Panc1 (cell line): ENCODE results near the gene ENPEP.

Experiments used
- POLR2AphosphoS5 ChIP-seq: IDR thresholded peaks from 2 replicates; pipeline ENCODE4 v1.6.1; 2012; ENCODE audit warnings: mild to moderate bottlenecking, low read depth, low read length, moderate library complexity
- SIN3A ChIP-seq: IDR thresholded peaks from 2 replicates; pipeline ENCODE4 v1.6.1; 2012; ENCODE audit warnings: low read depth, mild to moderate bottlenecking, low read length, moderate library complexity, borderline replicate concordance; ENCODE audit not compliant: insufficient read depth
- TCF7L2 ChIP-seq: IDR thresholded peaks from 2 replicates; pipeline ENCODE4 v1.6.1; 2011; ENCODE audit warnings: mild to moderate bottlenecking, low read depth, low read length, inconsistent platforms
- TF ChIP-seq, protein P1 (sequence below): fragments of 450-650 bp; IDR thresholded peaks from 2 replicates; pipeline ENCODE4 v1.5.1; 2017; ENCODE audit warnings: mild to moderate bottlenecking
- TF ChIP-seq, protein P2 (sequence below), 2 experiments: IDR thresholded peaks; 2 replicates each; pipeline ENCODE4 v1.6.1; 2011 to 2012; ENCODE audit warnings: low read depth in 2 of 2, control low read depth in 1 of 2, low read length in 1 of 2, mild to moderate bottlenecking in 1 of 2, moderate library complexity in 1 of 2; ENCODE audit not compliant: insufficient read depth in 1 of 2

DNA sequence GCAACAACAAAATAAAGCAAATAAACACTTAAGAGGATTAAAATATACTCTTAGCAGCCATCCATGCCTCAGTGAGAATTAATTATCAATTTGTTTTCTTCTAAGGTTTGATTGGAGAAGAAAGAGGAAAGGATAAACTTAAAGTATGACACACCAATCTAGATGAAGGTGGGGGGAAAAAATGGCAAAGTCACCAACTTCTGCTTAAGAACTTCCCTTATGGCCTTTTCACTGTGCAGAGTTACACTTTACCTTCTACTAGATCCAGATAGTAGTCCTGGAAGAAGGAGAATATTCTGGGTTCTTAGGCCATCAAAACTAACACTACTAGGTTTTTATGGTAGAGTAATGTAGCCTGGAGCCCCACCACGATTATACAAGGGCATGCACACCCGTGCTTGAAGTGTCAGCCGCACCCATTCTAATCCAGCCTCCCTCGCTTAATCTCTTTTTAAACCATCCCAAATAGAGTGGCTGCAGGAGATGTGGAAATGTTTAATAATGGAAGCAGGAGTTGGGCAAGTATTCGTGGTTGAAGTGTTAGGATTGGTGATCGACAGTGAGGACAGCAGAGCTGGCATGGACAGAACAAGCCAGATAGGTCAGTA is 14.1 kb downstream of the ENPEP start:
- TF ChIP-seq, protein P1, sequence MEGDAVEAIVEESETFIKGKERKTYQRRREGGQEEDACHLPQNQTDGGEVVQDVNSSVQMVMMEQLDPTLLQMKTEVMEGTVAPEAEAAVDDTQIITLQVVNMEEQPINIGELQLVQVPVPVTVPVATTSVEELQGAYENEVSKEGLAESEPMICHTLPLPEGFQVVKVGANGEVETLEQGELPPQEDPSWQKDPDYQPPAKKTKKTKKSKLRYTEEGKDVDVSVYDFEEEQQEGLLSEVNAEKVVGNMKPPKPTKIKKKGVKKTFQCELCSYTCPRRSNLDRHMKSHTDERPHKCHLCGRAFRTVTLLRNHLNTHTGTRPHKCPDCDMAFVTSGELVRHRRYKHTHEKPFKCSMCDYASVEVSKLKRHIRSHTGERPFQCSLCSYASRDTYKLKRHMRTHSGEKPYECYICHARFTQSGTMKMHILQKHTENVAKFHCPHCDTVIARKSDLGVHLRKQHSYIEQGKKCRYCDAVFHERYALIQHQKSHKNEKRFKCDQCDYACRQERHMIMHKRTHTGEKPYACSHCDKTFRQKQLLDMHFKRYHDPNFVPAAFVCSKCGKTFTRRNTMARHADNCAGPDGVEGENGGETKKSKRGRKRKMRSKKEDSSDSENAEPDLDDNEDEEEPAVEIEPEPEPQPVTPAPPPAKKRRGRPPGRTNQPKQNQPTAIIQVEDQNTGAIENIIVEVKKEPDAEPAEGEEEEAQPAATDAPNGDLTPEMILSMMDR = no peak
- no peak for TF ChIP-seq SIN3A
- no peak for TF ChIP-seq POLR2AphosphoS5
- TF ChIP-seq TCF7L2 = no peak
- TF ChIP-seq, protein P2, sequence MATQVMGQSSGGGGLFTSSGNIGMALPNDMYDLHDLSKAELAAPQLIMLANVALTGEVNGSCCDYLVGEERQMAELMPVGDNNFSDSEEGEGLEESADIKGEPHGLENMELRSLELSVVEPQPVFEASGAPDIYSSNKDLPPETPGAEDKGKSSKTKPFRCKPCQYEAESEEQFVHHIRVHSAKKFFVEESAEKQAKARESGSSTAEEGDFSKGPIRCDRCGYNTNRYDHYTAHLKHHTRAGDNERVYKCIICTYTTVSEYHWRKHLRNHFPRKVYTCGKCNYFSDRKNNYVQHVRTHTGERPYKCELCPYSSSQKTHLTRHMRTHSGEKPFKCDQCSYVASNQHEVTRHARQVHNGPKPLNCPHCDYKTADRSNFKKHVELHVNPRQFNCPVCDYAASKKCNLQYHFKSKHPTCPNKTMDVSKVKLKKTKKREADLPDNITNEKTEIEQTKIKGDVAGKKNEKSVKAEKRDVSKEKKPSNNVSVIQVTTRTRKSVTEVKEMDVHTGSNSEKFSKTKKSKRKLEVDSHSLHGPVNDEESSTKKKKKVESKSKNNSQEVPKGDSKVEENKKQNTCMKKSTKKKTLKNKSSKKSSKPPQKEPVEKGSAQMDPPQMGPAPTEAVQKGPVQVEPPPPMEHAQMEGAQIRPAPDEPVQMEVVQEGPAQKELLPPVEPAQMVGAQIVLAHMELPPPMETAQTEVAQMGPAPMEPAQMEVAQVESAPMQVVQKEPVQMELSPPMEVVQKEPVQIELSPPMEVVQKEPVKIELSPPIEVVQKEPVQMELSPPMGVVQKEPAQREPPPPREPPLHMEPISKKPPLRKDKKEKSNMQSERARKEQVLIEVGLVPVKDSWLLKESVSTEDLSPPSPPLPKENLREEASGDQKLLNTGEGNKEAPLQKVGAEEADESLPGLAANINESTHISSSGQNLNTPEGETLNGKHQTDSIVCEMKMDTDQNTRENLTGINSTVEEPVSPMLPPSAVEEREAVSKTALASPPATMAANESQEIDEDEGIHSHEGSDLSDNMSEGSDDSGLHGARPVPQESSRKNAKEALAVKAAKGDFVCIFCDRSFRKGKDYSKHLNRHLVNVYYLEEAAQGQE (IDR thresholded peaks at IDR 0.05; ENCODE audit: insufficient read depth in 1 of 2, low read depth in 2 of 2, low read length in 1 of 2) = no peak
